ENCODE measurements around the gene CLASRP.

DNA sequence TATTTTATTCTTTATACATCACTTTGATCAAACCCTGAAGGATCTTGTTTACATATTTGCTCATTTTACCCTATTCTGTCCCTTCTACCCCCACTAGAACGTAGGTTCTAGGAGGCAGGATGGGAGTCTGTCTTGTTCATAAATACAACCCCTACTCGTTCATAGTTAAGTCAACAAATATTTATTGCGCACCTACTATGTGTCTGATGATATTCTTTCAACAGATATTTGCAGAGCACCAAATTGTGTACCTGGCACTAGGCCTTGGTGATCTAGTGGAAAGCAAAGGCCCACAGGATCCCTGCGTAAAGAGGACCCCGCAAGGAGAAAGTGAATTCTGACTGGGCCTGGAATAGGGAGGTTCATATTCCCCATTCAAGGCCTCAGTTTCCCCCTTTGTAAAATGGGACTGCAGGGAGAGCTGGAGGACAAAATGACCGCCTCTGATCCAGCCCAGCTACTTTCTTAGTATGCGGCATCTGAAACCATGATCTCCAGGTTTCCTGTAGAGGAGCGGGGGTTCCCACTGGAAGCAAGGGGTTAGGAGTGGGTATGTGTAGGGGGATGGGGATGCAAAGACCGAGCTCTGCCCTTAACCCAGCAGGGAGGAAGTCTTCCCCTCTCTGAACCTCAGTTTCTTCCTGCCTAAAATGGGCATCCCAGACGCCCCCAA lies 39.7 kb downstream of the CLASRP start:
- TF ChIP-seq, protein P1, sequence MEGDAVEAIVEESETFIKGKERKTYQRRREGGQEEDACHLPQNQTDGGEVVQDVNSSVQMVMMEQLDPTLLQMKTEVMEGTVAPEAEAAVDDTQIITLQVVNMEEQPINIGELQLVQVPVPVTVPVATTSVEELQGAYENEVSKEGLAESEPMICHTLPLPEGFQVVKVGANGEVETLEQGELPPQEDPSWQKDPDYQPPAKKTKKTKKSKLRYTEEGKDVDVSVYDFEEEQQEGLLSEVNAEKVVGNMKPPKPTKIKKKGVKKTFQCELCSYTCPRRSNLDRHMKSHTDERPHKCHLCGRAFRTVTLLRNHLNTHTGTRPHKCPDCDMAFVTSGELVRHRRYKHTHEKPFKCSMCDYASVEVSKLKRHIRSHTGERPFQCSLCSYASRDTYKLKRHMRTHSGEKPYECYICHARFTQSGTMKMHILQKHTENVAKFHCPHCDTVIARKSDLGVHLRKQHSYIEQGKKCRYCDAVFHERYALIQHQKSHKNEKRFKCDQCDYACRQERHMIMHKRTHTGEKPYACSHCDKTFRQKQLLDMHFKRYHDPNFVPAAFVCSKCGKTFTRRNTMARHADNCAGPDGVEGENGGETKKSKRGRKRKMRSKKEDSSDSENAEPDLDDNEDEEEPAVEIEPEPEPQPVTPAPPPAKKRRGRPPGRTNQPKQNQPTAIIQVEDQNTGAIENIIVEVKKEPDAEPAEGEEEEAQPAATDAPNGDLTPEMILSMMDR (IDR thresholded peaks at IDR 0.05), result no peak
- no peak for TF ChIP-seq POLR2A (IDR thresholded peaks at IDR 0.05)

All from heart left ventricle (tissue), 13 donors.